HepG2 (cell line): ENCODE measurements around the gene ARHGAP12. TPM values are rescaled to one million over a fixed set of nuclear protein-coding genes. Genes with fewer than 3 reads are reported as not detected.
A peak's percentile ranks its signal among the peaks of the same experiment; 100 is the strongest.

ENCODE experiments used
- GABPB1 ChIP-seq: IDR thresholded peaks from 2 replicates; pipeline ENCODE4 v1.6.1; 2016; ENCODE audit warnings: mild to moderate bottlenecking, missing genetic modification reagents, moderate library complexity, missing compliant biosample characterization
- HNRNPLL ChIP-seq: fragments of 200-400 bp; formaldehyde crosslinking; IDR thresholded peaks from 2 replicates; pipeline ENCODE4 v1.6.1; 2017; ENCODE audit warnings: mild to moderate bottlenecking, low read depth, low read length; ENCODE audit not compliant: poor library complexity, severe bottlenecking
- KAT7 ChIP-seq: IDR thresholded peaks from 2 replicates; pipeline ENCODE4 v1.6.1; 2018; ENCODE audit warnings: borderline replicate concordance, missing compliant biosample characterization
- KDM5B ChIP-seq: sonication (generic); formaldehyde crosslinking; IDR thresholded peaks from 2 replicates; pipeline ENCODE4 v1.4.0; 2020; ENCODE audit warnings: missing genetic modification reagents, mild to moderate bottlenecking, borderline replicate concordance
- MIER2 ChIP-seq: IDR thresholded peaks from 2 replicates; pipeline ENCODE4 v1.6.1; 2016; ENCODE audit warnings: missing biosample characterization, missing genetic modification reagents
- NCOR1 ChIP-seq: fragments of 200-600 bp; sonication (generic); IDR thresholded peaks from 2 replicates; pipeline ENCODE4 v1.7.0; 2017; ENCODE audit warnings: antibody characterized with exemption, low read length, borderline replicate concordance
- NFAT5 ChIP-seq: sonication (generic); formaldehyde crosslinking; IDR thresholded peaks from 2 replicates; pipeline ENCODE4 v1.4.0; 2020; ENCODE audit warnings: missing genetic modification reagents
- PCBP2 ChIP-seq: fragments of 200-400 bp; formaldehyde crosslinking; optimal IDR thresholded peaks from 2 replicates; pipeline ENCODE3; 2018; ENCODE audit warnings: low read length, low read depth; ENCODE audit not compliant: poor library complexity, severe bottlenecking
- SMC3 ChIP-seq: IDR thresholded peaks from 2 replicates; pipeline ENCODE4 v1.6.1; 2011; ENCODE audit warnings: low read length, improper control_type of control experiment
- SNAPC5 ChIP-seq: sonication (generic); formaldehyde crosslinking; IDR thresholded peaks from 2 replicates; pipeline ENCODE4 v1.8.1; 2023; ENCODE audit warnings: mild to moderate bottlenecking, missing genetic modification reagents, borderline replicate concordance
- SOX13 ChIP-seq, 3 experiments: fragments of 450-650 bp in 1 of 3; sonication (generic) in 1 of 3; formaldehyde crosslinking in 1 of 3; IDR thresholded peaks in 2 of 3; conservative IDR thresholded peaks in 1 of 3; 2 replicates each; pipeline versions ENCODE4 v1.5.0 to v1.6.1; 2016 to 2020; ENCODE audit warnings: antibody characterized with exemption in 1 of 3, mild to moderate bottlenecking in 1 of 3, missing compliant biosample characterization in 1 of 3, missing genetic modification reagents in 1 of 3, moderate library complexity in 1 of 3
- THAP7 ChIP-seq: sonication (generic); formaldehyde crosslinking; IDR thresholded peaks from 2 replicates; pipeline ENCODE4 v1.8.1; 2023; ENCODE audit warnings: mild to moderate bottlenecking, missing genetic modification reagents
- TIGD3 ChIP-seq: sonication (generic); formaldehyde crosslinking; IDR thresholded peaks from 2 replicates; pipeline ENCODE4 v1.5.1; 2020; ENCODE audit warnings: mild to moderate bottlenecking, missing genetic modification reagents, borderline replicate concordance
- ZBTB1 ChIP-seq: sonication (generic); formaldehyde crosslinking; IDR thresholded peaks from 2 replicates; pipeline ENCODE4 v1.4.0; 2020; ENCODE audit warnings: missing genetic modification reagents, borderline replicate concordance
- ZBTB39 ChIP-seq: sonication (generic); formaldehyde crosslinking; IDR thresholded peaks from 2 replicates; pipeline ENCODE4 v1.5.0; 2020; ENCODE audit warnings: missing genetic modification reagents
- ZKSCAN1 ChIP-seq: fragments of 150-350 bp; IDR thresholded peaks from 2 replicates; pipeline ENCODE4 v1.6.1; 2014; ENCODE audit warnings: low read length
- ZNF546 ChIP-seq: sonication (generic); formaldehyde crosslinking; conservative IDR thresholded peaks from 2 replicates; pipeline ENCODE4 v1.8.1; 2023; ENCODE audit warnings: mild to moderate bottlenecking, missing genetic modification reagents
- ZNF563 ChIP-seq: sonication (generic); formaldehyde crosslinking; IDR thresholded peaks from 2 replicates; pipeline ENCODE4 v1.8.0; 2022; ENCODE audit warnings: mild to moderate bottlenecking, moderate library complexity, missing genetic modification reagents
- ZNF572 ChIP-seq: sonication (generic); formaldehyde crosslinking; IDR thresholded peaks from 2 replicates; pipeline ENCODE4 v1.5.1; 2020; ENCODE audit warnings: mild to moderate bottlenecking, missing genetic modification reagents
- polyA plus RNA-seq, 8 experiments: library from polyadenylated mRNA; depleted of rRNA in 3 of 8; stranded (reverse) in 7 of 8; unstranded in 1 of 8; fragments of >200 nt; fragmentation: Illumina TruSeq in 4 of 8; extraction: Trizol in 4 of 8; gene quantifications; 2 replicates each; pipeline versions ENCODE4 v1.2.1 to v1.2.3, GENCODE V29; 2011 to 2016; ENCODE audit warnings: low read depth in 4 of 8, missing spikeins in 1 of 8, mixed read lengths in 1 of 8; ENCODE audit not compliant: insufficient read depth in 1 of 8
- total RNA-seq, 5 experiments: library from RNA; depleted of rRNA; stranded (reverse); fragments of >200 nt; fragmentation: Illumina TruSeq; extraction: Trizol; gene quantifications; 2 replicates each; pipeline ENCODE4 v1.2.3, GENCODE V29; 2016; ENCODE audit warnings: low read depth in 1 of 5

ARHGAP12 gene
- total and polyA plus RNA-seq, 2 of the 13 experiments (the other 11 are each of a cell fraction or from before 2014, with no cell fraction given), result 25.0 to 54.6 TPM

- TF ChIP-seq TIGD3 (CRISPR knock-in tag) (no peak), SMC3 (no peak), ZKSCAN1 (no peak), ZNF546 (no peak; the same call in 1 of the 2 replicates), GABPB1 (CRISPR knock-in tag) (peak; percentile 74; the same call in 1 of the 2 replicates), ZNF563 (CRISPR knock-in tag) (no peak), NFAT5 (CRISPR knock-in tag) (no peak), ZBTB39 (CRISPR knock-in tag) (no peak), ZBTB1 (CRISPR knock-in tag) (no peak), THAP7 (no peak; the same call in 1 of the 2 replicates), MIER2 (CRISPR knock-in tag) (no peak), SNAPC5 (CRISPR knock-in tag) (no peak), KDM5B (CRISPR knock-in tag) (peak; percentile 48; the same call in 1 of the 2 replicates), HNRNPLL (peak; percentile 39), PCBP2 (no peak), ZNF572 (no peak), KAT7 (CRISPR knock-in tag) (no peak; the same call in 1 of the 2 replicates), NCOR1 (no peak), SOX13 (IDR thresholded peaks at IDR 0.05) (no peak), SOX13 (CRISPR knock-in tag; conservative IDR thresholded peaks at IDR 0.05 in 1 of 2, IDR thresholded peaks at IDR 0.05 in 1 of 2) (no peak)
Observed at GRCh38 chr10:31927884-31928548, 615 bp downstream of the ARHGAP12 start (continued).
